ENCODE data around the gene CNOT4. TPM values are rescaled to one million over a fixed set of nuclear protein-coding genes. Genes with fewer than 3 reads are reported as not detected.

CNOT4 gene
- total RNA-seq, 1 experiment from 2014 or later, result 16.6 TPM

DNA sequence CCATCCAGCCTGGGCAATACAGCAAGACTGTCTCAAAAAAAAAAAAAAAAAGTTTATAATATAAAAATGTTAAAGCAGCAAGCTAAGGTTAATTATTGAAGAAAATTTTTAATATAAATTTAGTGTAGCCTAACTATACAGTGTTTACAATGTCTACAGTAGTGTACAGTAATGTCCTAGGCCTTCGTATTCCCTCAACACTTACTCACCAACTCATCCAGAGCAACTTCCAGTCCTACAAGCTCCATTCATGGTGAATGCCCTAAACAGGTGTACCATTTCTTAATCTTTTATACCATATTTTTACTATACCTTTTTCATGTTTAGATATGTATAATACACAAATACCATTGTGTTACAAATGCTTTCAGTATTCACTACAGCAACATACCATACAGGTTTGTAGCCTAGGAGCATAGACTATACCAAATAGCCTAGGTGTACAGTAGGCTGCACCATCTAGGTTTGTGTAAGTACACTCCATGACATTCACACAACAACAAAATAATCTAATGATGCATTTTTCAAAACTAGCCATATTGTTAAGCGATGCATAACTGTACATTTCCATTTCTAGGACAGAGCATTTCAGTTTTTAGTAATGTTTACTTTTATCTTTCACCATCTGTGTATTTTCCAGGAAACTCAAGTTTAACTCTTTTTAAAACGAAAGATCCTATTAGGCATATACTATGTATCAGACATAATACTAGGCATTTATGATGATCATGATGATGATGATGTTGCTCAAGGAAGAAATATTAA is 43.3 kb downstream of the CNOT4 start:
- no TSS peak for BruUV-seq (replicated peaks)

More for the DNA sequence above, 43.3 kb downstream of the CNOT4 start:
- Histone ChIP-seq H3K79me2 (ENCODE audit: insufficient read depth, low read length) (peaks cover 70% of the 10 kb centered on the region), H3K4me1 (ENCODE audit: control insufficient read depth in 1 of 2, insufficient read depth in 2 of 2, low read length in 2 of 2) (no peaks in the 10 kb centered on the region), H4K20me1 (ENCODE audit: insufficient read depth) (no peaks in the 10 kb centered on the region), H3K36me3 (ENCODE audit: control insufficient read depth in 1 of 2, insufficient read depth in 2 of 2, low read length in 2 of 2) (no peaks in the 10 kb centered on the region), H3K4me3 (replicated peaks in 1 of 2; ENCODE audit: low read depth in 1 of 2, low read length in 2 of 2) (no peak overlapping the region), H3K9me3 (ENCODE audit: control insufficient read depth in 1 of 2, insufficient read depth in 1 of 2, low read depth in 1 of 2, low read length in 2 of 2) (no peaks in the 10 kb centered on the region), H3K27me3 (ENCODE audit: insufficient read depth, low read length) (no peaks in the 10 kb centered on the region), H2AFZ (ENCODE audit: low read depth, low read length, poor library complexity, severe bottlenecking) (no peak overlapping the region), H3K27ac (ENCODE audit: low read depth, low read length) (no peak overlapping the region), H3K4me2 (ENCODE audit: low read length) (no peak overlapping the region), H3K9me2 (ENCODE audit: insufficient read depth) (no peaks in the 10 kb centered on the region), H3K9ac (ENCODE audit: low read length) (no peak overlapping the region)
- no peak for ATAC-seq
- CTCF ChIA-PET, result no interaction called here
- TF ChIP-seq SRF (IDR thresholded peaks at IDR 0.05; ENCODE audit: low read depth) (no peak), POLR2AphosphoS5 (IDR thresholded peaks at IDR 0.05; ENCODE audit: low read depth, low read length) (no peak), FOSL1 (IDR thresholded peaks at IDR 0.05; ENCODE audit: low read depth) (no peak), ZNF274 (IDR thresholded peaks at IDR 0.05; ENCODE audit: low read depth, low read length) (no peak), JUND (IDR thresholded peaks at IDR 0.05) (no peak), SIN3A (IDR thresholded peaks at IDR 0.05; ENCODE audit: low read depth) (no peak), SP1 (IDR thresholded peaks at IDR 0.05; ENCODE audit: low read depth) (no peak), TCF7L2 (IDR thresholded peaks at IDR 0.05; ENCODE audit: borderline replicate concordance, extremely low read depth, insufficient read depth, insufficient read length) (no peak), EGR1 (IDR thresholded peaks at IDR 0.05; ENCODE audit: low read depth) (no peak)
- TF ChIP-seq, protein P1, sequence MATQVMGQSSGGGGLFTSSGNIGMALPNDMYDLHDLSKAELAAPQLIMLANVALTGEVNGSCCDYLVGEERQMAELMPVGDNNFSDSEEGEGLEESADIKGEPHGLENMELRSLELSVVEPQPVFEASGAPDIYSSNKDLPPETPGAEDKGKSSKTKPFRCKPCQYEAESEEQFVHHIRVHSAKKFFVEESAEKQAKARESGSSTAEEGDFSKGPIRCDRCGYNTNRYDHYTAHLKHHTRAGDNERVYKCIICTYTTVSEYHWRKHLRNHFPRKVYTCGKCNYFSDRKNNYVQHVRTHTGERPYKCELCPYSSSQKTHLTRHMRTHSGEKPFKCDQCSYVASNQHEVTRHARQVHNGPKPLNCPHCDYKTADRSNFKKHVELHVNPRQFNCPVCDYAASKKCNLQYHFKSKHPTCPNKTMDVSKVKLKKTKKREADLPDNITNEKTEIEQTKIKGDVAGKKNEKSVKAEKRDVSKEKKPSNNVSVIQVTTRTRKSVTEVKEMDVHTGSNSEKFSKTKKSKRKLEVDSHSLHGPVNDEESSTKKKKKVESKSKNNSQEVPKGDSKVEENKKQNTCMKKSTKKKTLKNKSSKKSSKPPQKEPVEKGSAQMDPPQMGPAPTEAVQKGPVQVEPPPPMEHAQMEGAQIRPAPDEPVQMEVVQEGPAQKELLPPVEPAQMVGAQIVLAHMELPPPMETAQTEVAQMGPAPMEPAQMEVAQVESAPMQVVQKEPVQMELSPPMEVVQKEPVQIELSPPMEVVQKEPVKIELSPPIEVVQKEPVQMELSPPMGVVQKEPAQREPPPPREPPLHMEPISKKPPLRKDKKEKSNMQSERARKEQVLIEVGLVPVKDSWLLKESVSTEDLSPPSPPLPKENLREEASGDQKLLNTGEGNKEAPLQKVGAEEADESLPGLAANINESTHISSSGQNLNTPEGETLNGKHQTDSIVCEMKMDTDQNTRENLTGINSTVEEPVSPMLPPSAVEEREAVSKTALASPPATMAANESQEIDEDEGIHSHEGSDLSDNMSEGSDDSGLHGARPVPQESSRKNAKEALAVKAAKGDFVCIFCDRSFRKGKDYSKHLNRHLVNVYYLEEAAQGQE (IDR thresholded peaks at IDR 0.05; ENCODE audit: low read depth), result no peak
- TF ChIP-seq, protein P2, sequence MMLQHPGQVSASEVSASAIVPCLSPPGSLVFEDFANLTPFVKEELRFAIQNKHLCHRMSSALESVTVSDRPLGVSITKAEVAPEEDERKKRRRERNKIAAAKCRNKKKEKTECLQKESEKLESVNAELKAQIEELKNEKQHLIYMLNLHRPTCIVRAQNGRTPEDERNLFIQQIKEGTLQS (IDR thresholded peaks at IDR 0.05), result no peak
- TF ChIP-seq, protein P3, sequence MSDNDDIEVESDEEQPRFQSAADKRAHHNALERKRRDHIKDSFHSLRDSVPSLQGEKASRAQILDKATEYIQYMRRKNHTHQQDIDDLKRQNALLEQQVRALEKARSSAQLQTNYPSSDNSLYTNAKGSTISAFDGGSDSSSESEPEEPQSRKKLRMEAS (IDR thresholded peaks at IDR 0.05), result no peak
- POLR2A ChIA-PET, result no interaction called here
- DNase-seq (ENCODE audit: low read depth, low spot score), result no peak
- RAD21 ChIA-PET (ENCODE audit: low non-redundant PET in 1 of 2, low total read pairs in 2 of 2, uncharacterized antibody in 2 of 2, unreplicated experiment in 2 of 2), result no interaction called here
- intact Hi-C loops (cut with micrococcal nuclease), result no loop called here
